Measurements from ENCODE around the gene GSK3B.

GRCh38 chr3:119902061-119902460, 192.2 kb downstream of the GSK3B start:
- no peak for TF ChIP-seq CTCF (IDR thresholded peaks at IDR 0.05)
- no peak for TF ChIP-seq POLR2A (IDR thresholded peaks at IDR 0.05)
